GM20431 (cell line): ENCODE measurements around the gene NRSN2.

Experiments used
- in situ Hi-C: fragments of 300-500 bp; cut with MseI, MboI; formaldehyde crosslinking; loops from one replicate; pipeline ENCODE4 v1.15.0; 2020; ENCODE audit warnings: low sequenced_read_pairs; ENCODE audit not compliant: unreplicated experiment

The NRSN2 gene

GRCh38 chr20:347640-348484 lies 951 bp downstream of the NRSN2 start:
- in situ Hi-C loops = no loop called here

- in situ Hi-C loops = no loop called here
These were observed 2.3 kb downstream of the NRSN2 start for GRCh38 chr20:348972-349841.

DNA sequence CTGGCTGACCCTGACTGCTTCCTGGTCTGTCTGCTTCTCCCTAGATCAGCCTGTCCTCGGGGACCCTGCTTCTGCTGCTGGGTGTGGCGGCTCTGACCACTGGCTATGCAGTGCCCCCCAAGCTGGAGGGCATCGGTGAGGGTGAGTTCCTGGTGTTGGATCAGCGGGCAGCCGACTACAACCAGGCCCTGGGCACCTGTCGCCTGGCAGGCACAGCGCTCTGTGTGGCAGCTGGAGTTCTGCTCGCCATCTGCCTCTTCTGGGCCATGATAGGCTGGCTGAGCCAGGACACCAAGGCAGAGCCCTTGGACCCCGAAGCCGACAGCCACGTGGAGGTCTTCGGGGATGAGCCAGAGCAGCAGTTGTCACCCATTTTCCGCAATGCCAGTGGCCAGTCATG lies 6.3 kb downstream of the NRSN2 start:
- in situ Hi-C loops = loop anchor here (10.0 kb wide), 1 partner anchor 122 kb away; no protein-coding TSS in a partner anchor

- in situ Hi-C loops = loop anchor here (10.0 kb wide), 1 partner anchor 120 kb away; no protein-coding TSS in a partner anchor
These were observed 7.5 kb downstream of the NRSN2 start for GRCh38 chr20:354298-354977.

- in situ Hi-C loops = loop anchor here (10.0 kb wide), 1 partner anchor 119 kb away; no protein-coding TSS in a partner anchor
These were observed 9.2 kb downstream of the NRSN2 start for GRCh38 chr20:356154-356553.

DNA sequence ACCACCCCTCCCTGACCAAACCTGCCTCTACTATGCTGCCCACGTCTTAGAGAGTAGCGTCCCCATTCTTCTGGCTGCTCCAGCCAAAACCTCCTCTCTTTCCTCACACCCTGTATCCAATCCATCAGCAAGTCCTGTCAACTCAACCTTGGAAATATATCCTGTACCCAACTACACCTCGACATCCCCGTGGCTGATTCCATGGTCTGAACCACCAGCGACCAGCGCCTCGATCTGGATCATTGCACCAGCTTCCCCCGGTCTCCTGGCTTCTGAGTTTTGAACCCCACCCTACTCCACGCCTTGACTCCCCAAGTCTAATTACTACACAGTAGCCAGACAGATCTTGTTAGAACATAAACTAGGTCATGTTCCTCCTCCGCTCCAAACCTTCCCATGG lies 9.8 kb downstream of the NRSN2 start:
- in situ Hi-C loops = loop anchor here (10.0 kb wide), 1 partner anchor 118 kb away; no protein-coding TSS in a partner anchor

- in situ Hi-C loops = loop anchor here (10.0 kb wide), 1 partner anchor 116 kb away; no protein-coding TSS in a partner anchor
These were observed 12.1 kb downstream of the NRSN2 start for GRCh38 chr20:358891-359555.

DNA sequence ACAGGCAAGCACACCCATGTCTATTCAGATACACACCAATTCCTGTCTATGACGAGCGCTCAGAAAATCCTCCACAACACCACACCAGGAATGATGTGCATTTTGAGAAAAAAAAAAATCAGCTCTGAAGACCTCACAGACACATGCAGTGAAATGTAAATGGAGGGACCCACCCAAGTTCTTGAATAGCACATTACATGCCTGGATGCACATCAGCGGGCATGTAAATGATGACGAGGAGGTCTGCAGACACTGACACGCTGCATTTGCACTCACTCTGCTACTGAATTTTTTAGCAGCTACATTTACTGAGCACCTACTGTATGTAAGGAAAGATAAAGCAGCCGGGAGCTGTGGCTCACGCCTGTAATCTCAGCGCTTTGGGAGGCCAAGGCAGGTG lies 14.7 kb downstream of the NRSN2 start:
- in situ Hi-C loops = no loop called here

DNA sequence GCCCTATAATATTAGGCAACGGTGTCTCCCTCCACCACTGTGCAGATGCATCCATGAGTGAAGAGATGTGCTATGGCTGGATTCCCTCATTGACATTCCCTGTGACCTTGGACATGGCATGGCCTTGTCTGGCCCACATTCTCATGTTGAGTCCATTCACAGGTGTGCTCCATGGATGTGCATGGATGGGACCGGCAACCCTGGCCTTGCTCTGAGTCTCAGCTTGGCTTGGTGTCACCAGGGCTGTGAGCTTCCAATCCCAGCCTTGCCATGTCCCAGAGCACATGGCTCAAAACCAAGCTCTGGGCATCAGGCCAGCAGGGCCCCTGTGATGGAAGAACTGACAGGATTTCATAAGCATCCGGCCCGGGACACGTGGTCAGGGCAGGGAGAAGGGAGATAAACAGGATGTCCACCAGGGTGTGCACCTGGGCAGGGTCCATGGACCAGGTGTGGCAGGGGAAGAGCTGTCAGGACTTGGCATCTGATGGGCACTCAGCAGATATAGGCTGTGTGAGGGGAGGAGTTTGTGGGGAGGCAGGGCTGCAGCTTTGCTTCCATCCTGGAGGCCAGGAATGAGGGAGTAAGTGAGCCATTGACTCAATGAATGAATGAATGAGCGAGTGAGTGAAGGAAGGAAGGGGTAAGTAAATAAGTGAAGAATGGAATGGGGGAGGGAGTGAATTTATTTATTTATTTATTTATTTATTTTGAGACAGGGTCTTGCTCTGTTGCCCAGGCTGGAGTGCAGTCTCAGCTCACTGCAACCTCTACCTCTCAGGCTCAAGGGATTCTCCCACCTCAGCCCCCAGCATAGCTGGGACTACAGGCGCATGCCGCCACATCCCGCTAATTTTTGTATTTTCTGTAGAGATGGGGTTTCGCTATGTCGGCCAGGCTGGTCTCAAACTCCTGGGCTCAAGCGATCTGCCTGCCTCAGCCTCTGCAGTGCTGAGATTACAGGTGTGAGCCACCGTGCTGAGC lies 15.7 kb downstream of the NRSN2 start:
- in situ Hi-C loops = no loop called here

- in situ Hi-C loops = no loop called here
These were observed 16.6 kb downstream of the NRSN2 start for GRCh38 chr20:363319-364078.

- in situ Hi-C loops = no loop called here
These were observed 18.2 kb downstream of the NRSN2 start for GRCh38 chr20:364905-365794.

GRCh38 chr20:366041-366718 lies 19.3 kb downstream of the NRSN2 start:
- in situ Hi-C loops = no loop called here

GRCh38 chr20:366719-367485 lies 20.0 kb downstream of the NRSN2 start:
- in situ Hi-C loops = no loop called here

- in situ Hi-C loops = no loop called here
These were observed 20.6 kb downstream of the NRSN2 start for GRCh38 chr20:367486-367887.

- in situ Hi-C loops = no loop called here
These were observed 22.0 kb downstream of the NRSN2 start for GRCh38 chr20:368915-369314.

DNA sequence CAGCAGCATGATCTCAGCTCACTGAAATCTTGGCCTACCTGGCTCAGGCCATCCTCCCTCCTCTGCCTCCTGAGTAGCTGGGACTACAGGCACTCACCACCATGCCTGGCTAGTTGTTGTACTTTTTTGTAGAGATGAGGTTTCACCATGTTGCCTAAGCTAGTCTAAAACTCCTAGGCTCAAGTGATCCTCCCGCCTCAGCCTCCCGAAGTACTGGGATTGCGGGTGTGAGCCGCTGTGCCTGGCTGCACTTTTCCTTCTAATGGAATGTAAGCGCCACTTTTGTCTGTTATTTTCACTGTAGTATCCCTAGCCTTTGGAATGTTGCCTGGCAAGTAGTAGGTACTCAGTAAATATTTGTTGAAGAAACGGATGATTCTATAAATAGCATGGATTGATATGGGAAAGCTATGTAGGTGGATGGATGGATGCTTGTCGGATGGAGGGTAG lies 23.3 kb downstream of the NRSN2 start:
- in situ Hi-C loops = no loop called here
